GM19395 (cell line): ENCODE measurements around the gene S100A4.

ENCODE experiments used
- ATAC-seq: cut with Tn5 transposase; IDR thresholded peaks from one replicate; pipeline ENCODE4 v1.9.1; 2021; ENCODE audit warnings: mild to moderate bottlenecking, moderate library complexity; ENCODE audit not compliant: unreplicated experiment

The S100A4 gene

GRCh38 chr1:153548722-153549688 is 3.4 kb upstream of the S100A4 start, which contains the start of gene S100A3:
Gene S100A3, minus strand, starts transcription at chr1:153549258. Its CDS starts 773 bp downstream, at chr1:153548485.
- ATAC-seq, result no peak

GRCh38 chr1:153547560-153548551 is 2.2 kb upstream of the S100A4 start:
- ATAC-seq, result no peak

GRCh38 chr1:153546796-153547559 is 1.4 kb upstream of the S100A4 start:
- ATAC-seq, result no peak

DNA sequence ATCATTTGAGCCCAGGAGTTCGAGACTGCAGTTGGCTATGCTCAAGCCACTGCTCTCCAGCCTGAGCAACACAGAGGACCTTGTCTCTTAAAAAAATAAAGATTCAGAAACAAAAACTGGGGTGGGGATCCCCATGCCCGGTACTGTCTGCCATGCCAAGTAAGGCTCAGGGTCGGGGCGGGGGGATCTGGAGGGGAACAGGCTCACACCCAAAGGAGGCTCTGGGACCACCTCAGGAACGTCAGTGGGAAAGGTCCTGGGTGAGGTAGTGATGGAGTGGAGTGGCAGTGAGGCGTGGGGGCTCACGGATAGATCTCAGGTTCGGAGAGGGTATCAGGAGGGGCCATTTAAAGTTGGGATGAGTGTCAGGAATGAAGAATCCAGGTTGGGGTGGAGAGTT is 765 bp upstream of the S100A4 start:
- no peak for ATAC-seq

DNA sequence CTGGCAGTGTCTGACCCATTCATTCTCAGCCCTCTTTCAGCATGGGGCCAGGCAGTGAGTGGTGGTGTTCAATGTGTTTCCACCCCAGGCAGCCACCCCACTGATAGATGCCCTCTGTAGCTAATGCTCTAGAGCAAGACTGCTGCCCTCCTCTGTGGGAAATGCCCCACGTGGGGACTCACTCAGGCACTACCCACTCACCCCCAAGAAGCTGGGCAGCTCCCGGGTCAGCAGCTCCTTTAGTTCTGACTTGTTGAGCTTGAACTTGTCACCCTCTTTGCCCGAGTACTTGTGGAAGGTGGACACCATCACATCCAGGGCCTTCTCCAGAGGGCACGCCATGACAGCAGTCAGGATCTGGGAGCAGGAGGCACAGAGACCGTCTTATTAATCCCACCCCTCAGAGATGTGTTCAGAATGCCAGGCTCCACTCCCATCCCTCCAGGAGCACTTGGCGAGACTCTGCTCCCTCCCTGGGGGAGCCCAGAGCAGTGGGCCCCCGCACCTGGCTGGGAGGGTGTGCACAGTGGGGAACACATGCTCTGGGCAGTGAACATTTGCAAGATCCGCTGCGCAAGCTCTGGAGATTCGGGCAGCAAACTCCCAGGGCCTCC is 1.0 kb downstream of the S100A4 start:
- ATAC-seq, result no peak

DNA sequence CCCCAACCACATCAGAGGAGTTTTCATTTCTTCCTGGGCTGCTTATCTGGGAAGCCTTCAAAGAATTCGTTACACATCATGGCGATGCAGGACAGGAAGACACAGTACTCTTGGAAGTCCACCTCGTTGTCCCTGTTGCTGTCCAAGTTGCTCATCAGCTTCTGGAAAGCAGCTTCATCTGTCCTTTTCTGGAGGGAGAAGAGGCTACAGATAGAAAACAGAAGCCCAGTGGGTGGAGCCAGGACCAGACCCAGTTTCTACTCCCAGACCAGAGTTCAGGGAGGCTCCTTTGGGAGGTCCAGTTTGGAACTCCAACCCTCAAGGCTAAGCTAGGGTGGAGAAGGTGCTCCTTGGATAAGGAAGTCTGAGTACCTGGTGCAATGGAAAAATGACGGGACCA is 1.9 kb downstream of the S100A4 start:
- ATAC-seq, result no peak

DNA sequence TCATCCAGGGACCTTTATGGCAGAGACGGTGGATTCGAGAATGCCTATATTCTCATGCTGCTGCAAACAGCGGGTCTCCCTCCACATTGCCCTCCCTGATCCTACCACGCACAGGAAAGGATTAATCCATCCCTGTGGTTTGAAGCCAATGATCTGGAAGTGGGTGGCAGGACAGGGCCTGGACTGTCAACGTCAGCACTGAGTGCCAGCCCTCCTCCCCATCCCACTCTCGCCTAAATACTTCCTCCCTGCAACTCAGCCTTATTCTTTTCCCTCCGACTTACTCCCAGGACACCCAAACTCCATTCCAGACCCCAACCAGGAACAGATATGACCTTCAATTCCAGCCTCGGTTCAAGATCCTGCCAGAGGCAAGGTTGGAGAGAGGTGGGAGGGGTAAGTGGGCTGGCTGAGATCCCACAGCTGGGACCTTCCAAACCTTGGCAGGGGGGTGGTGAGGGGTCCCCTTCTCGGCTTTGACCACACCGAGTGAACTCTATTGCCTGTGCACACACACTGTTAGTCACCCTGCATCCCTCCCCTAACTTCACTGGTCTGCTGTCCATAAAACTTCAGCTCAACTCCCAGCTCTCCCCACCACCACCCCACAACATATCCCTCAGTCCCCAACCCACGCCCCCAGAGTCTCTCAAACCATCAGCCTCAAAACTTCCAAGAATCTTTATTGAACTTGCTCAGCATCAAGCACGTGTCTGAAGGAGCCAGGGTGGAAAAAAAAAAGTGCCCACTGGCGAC is 2.5 kb downstream of the S100A4 start:
- no peak for ATAC-seq

GRCh38 chr1:153541641-153542590 is 3.7 kb downstream of the S100A4 start:
- no peak for ATAC-seq

DNA sequence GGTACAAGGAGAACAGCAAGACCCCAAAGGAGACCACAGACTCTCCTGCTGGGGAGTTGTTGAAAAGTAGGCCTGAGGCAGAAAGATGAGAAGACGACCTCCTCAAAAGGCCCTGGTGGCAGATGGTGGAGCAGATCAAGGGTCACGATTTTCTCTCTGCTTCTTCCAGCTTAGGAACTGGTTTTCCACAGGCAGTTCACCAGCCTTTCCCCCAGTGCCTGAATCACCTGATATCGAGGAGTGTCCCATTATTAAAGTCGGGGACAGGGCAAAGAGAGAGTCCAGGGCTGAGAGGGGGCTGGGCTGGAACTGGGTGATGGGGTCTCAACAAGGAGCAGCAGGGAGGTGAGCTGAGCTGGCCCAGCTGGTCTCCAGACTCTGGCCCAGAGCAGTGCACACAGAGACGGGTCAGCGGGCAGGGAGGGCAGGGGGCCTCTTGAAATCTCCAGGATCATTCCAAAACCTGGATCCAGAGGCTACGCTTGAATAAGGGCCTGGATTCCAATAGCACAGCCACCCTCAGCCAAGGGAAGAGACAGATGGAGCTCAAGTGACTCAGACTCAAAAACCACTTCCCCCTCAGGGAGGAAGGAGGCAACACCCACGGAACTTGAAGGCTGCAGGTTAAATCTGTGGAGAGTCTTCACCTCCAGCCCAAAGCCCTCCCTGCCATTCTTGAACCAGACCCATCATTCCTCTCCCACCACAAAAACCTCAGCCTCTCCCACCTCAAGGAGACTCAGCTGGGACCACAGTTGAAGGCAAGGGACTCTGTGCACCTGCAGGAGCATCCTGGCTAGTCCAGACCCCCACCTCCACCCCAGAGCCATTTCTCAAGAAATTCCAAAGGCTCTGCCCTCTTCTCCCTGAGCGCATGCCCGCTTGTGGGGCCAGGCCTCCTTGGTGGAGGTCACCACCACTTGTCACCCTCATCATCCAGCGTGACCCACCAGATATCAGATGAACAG is 4.9 kb downstream of the S100A4 start, which contains the start of gene S100A5:
S100A5 (minus strand) TSS at position 541 of the 968 bp plus-strand sequence. CDS start 743 bp downstream, outside the sequence.
- no peak for ATAC-seq

- no peak for ATAC-seq
Measured at GRCh38 chr1:153539395-153540093, 6.1 kb downstream of the S100A4 start.

DNA sequence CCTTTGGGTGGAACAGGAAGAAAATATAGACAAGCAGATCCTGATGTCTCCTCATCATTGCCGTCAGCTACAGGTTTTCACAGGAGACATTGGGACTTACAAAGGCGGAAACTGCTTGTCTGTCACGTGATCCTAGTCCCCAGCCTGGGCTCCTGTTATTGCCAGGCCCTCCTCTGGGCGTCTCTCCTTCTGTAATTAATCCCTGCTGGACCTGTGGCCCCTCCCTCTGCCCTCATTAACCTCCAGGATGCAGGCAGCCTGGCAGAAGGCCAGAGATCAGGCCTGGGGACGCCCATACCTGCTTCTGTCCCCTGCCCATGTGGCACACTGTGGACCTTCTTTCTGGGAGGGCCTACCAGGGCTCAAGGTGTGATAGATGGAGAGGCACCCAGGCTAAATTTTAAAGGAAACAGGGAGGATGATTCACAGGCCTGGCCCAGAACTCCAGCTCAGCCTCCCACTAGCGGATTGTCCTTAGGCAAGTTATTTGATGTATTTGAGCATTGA is 7.2 kb downstream of the S100A4 start:
- no peak for ATAC-seq

GRCh38 chr1:153537376-153537730 is 8.3 kb downstream of the S100A4 start:
- no peak for ATAC-seq

- ATAC-seq, result no peak
Measured at GRCh38 chr1:153536671-153537375, 8.8 kb downstream of the S100A4 start.

GRCh38 chr1:153536012-153536670 is 9.5 kb downstream of the S100A4 start:
- no peak for ATAC-seq
